GM18519 (cell line): ENCODE results near the gene HLA-DQA1.

Experiments used
- ATAC-seq: cut with Tn5 transposase; IDR thresholded peaks from one replicate; pipeline ENCODE4 v1.9.1; 2021; ENCODE audit warnings: mild to moderate bottlenecking, moderate library complexity; ENCODE audit not compliant: unreplicated experiment, low FRiP score

Gene HLA-DQA1

GRCh38 chr6:32692019-32692418, 54.8 kb downstream of the HLA-DQA1 start:
- no peak for ATAC-seq
